GM10248 (cell line): ENCODE measurements around the gene PPL.

ENCODE experiments used
- CTCF ChIA-PET: fragments of 300-600 bp; sonication (Branson Sonifier 250); formaldehyde crosslinking; extraction: SDS; loops from one replicate; lab custom pipeline; 2021; ENCODE audit warnings: antibody characterized with exemption; lab: Yijun Ruan, JAX
- POLR2A ChIA-PET: fragments of 350-650 bp; sonication (Branson Sonifier 250); formaldehyde crosslinking; extraction: SDS; loops from one replicate; lab custom pipeline; 2020; ENCODE audit warnings: antibody characterized with exemption; lab: Yijun Ruan, JAX
- DNase-seq: peaks from one replicate; pipeline ENCODE4 v3.0.0; 2012; ENCODE audit errors: extremely low spot score
- CTCF ChIP-seq: IDR thresholded peaks from 2 replicates; pipeline ENCODE4 v1.5.1; 2012; ENCODE audit warnings: mild to moderate bottlenecking, low read depth; ENCODE audit errors: extremely low read depth, missing control alignments, control extremely low read depth

The PPL gene

GRCh38 chr16:4918781-4919251 lies 18.1 kb downstream of the PPL start:
- no peak for DNase-seq
- TF ChIP-seq CTCF = no peak
- CTCF ChIA-PET = interaction anchor here (0.8 kb wide), 1 partner anchor 333 kb away, joined by 3 read pairs; no protein-coding TSS in a partner anchor
- POLR2A ChIA-PET = no interaction called here

- POLR2A ChIA-PET = no interaction called here
- DNase-seq = no peak
- TF ChIP-seq CTCF = no peak
- CTCF ChIA-PET = no interaction called here
Measured at GRCh38 chr16:4917117-4917516, 19.8 kb downstream of the PPL start.

- CTCF ChIA-PET = no interaction called here
- no peak for DNase-seq
- POLR2A ChIA-PET = no interaction called here
- no peak for TF ChIP-seq CTCF
Measured at GRCh38 chr16:4915226-4915761, 21.7 kb downstream of the PPL start.

- POLR2A ChIA-PET = no interaction called here
- DNase-seq = no peak
- CTCF ChIA-PET = no interaction called here
- no peak for TF ChIP-seq CTCF
Measured at GRCh38 chr16:4914528-4915225, 22.3 kb downstream of the PPL start.

GRCh38 chr16:4913774-4914525 lies 23.0 kb downstream of the PPL start:
- CTCF ChIA-PET = interaction anchor here (1.9 kb wide), 1 partner anchor 42 kb away, joined by 4 read pairs; no protein-coding TSS in a partner anchor
- no peak for TF ChIP-seq CTCF
- no peak for DNase-seq
- POLR2A ChIA-PET = no interaction called here

- ChIA-PET POLR2A (no interaction called here), CTCF (interaction anchor here (1.9 kb wide), 1 partner anchor 42 kb away, joined by 4 read pairs; no protein-coding TSS in a partner anchor)
- no peak for TF ChIP-seq CTCF
- DNase-seq = no peak
Measured at GRCh38 chr16:4913130-4913773, 23.7 kb downstream of the PPL start.
